Activated CD4-positive, alpha-beta T cell treated with anti-CD3 and anti-CD28 coated beads, Interleukin-2, amount 50 U/mL, for 4 hours (primary cell): ENCODE measurements around the gene MAPK1.
"Not testable (repeated sequence)": the region's sequence is repeated elsewhere in the genome, so short reads cannot be mapped to it uniquely, and the experiment has no call there.

Source experiments
- DNase-seq, 2 experiments: peaks; one replicate each; pipeline ENCODE4 v3.0.0-alpha.2; 2020

Gene MAPK1

GRCh38 chr22:21744917-21745316 is 122.5 kb downstream of the MAPK1 start:
- not testable (repeated sequence) for DNase-seq

GRCh38 chr22:21741790-21742189 is 125.7 kb downstream of the MAPK1 start:
- DNase-seq, result no peak

DNA sequence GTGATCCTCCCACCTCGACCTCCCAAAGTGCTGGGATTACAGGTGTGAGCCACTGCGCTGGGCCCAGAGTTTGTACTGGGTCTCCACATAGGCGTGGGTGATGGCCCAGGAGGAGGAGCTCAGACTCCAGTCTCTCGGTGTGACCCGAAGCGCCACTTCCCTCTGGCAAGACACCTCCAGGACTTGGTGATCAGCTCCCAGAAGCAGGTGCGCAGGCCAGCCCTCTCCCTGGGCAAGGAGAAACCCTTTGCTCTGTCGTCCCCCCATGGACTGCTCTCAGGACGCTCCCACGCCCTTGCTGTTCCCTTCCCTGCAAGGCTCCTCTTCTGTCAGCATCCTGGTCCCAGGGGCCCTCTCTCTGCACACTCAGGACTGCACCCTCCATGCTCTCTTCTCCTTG is 126.4 kb downstream of the MAPK1 start:
- no peak for DNase-seq

- no peak for DNase-seq
These were observed 127.5 kb downstream of the MAPK1 start for GRCh38 chr22:21739828-21740377.

GRCh38 chr22:21738966-21739365 is 128.5 kb downstream of the MAPK1 start:
- DNase-seq, result no peak

DNA sequence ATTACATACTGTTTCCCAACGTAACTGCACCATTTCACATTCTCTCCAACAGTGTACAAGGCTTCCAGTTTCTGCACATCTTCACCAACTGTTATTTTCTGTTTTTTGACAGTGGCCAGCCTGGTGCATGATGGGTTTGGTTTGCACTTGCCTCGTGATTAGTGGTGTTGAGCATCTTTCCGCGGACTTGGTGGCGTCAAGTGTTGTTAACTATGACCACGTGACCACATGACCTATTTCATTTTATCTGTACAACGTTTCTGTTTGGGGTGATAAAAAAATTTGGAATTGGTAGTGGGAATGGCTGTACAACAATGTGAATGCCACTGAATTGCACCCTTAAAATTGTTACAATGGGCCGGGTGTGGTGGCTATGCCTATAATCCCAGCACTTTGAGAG is 129.4 kb downstream of the MAPK1 start:
- DNase-seq, result no peak

GRCh38 chr22:21736948-21737347 is 130.5 kb downstream of the MAPK1 start:
- no peak for DNase-seq

DNA sequence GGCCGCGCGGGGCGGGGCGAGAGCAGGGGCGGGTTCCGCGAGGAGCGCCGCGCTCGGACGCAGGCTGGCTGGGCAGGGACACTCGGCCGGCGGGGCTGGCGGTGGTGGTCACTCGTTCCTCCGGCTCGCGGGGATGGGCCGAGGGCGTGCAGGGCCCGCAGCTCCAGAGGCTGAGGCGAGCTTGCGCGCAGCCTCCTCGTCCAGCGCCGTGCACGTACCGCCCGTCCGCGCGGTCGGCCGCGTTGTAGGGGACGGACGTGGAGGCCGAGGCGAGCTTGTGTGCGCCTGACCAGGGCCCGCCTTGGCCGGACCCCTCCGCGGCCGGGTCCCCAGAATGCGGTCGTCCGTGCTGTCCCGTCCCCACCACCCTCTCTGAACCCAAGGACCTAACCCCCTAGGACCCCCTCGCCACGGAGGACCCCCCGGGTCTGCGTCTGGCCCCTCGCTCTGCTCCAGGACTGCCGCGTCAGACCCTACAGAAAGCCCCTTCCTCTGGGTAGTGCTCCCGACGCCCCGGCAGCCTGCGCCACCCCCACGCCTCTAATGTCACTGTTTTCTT is 131.3 kb downstream of the MAPK1 start:
- DNase-seq, result no peak

DNA sequence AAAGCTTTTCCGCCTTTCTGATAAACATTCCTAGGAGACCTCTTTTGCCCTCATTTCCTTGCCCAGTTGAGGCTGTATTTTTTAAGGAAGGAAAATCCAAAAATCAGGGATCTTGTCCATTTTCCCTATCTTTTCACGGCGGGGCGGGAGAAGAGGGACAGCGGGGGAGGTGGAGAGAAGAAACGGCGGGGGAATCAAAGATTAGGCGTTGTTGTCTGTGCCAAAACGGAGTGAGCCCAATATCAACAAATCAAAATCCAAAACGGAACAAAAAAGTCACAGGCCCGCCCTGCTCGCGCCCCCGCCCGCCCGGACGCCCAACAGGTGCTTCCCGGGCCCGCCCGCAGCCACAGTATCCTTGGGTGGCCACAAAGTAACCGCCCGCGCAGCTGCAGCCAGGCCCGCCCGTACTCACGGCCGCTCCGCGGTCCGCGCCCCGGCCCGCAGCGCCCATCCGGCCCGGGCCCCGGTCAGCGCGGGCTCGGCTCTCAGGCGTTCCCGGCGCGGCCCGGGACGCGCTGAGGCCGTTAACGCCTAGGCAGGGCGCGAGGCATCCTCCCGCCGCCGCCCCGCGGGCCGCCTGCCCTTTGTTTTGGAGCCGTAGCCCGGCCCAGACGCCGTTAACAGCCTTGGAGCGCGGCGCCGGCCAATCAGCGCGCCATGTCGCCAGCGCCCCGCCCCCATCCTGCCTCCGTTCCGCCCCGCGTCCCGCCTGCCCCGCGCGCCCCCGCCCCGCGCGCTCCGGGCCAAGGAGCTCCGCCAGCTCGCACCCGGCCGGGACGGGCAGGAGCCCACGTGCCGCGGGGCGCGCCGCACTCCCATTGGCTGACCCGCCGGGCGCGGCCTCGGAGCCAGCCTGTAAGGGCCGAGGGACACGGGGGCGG is 132.0 kb downstream of the MAPK1 start, which contains the start of gene YPEL1:
TSS of gene YPEL1 (minus strand) at position 595 of the 884 bp plus-strand sequence. CDS start 25,050 bp downstream, outside the sequence.
- peak; percentile 90 for DNase-seq

DNA sequence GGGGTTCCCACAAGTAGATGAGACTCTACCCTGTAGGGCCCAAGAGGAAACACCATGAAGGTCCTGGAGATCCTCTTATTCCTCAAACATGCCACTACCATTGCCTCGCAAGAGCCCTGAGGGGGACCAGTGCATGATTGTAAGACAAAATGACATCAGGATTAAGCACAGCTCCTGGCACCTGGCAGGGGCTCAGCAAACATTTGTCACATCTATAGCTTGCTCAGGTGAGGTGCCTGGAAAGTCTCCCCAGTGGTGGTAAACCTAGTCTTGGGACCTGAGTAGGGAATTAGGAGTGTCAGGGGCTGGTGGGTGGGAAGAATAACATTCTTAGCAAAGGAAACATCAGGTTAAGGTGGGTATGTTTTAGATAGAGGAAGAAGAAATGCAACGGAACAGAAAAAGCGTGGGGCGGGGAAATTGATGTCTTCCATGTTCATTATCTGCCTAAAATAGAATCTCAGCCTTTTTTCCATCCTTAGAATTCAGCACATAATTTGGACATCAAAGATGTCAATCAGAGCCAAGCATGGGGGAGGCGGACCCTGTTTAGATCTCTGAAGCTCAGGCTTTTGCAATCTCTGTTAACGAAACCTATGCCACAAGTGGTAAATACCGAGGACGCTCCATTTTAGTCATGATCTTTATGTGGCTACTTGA is 132.8 kb downstream of the MAPK1 start:
- DNase-seq, result no peak

DNA sequence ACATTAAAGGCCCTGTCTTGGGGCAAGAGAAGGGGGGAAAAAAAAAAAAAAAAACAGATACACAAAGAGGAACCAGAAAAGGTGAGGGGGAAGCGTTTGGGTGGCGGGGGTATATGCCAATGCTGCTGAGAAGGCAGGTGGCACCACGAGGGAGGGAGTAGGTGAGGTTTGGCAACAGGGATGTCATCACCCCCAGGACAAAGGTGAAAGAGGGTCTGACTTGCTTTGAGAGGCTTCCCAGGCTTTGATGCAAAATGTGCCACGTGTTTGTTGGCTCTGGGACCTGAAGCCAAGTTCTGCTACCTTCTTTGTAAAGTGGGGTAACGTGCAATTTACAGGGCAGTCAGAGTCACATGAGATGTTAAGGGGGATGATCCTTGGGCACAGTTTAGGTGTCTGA is 135.9 kb downstream of the MAPK1 start:
- DNase-seq, result no peak

- DNase-seq, result no peak
These were observed 136.7 kb downstream of the MAPK1 start for GRCh38 chr22:21730535-21731308.

DNA sequence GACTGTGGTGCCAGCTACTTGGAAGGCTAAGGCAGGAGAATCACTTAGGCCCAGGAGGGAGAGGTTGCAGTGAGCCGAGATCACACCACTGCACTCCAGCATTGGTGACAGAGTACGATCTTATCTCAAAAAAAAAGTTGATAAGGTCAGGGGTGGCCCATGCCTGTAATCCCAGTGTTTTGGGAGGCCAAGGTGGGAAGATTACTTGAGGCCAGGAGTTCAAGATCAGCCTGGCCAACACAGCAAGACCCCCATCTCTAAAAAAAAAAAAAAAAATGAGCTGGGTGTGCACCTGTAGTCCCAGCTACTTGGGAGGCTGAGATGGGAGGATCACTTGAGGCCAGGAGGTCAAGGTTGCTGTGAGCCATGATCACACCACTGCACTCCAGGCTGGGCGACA is 138.3 kb downstream of the MAPK1 start:
- DNase-seq, result not testable (repeated sequence)

DNA sequence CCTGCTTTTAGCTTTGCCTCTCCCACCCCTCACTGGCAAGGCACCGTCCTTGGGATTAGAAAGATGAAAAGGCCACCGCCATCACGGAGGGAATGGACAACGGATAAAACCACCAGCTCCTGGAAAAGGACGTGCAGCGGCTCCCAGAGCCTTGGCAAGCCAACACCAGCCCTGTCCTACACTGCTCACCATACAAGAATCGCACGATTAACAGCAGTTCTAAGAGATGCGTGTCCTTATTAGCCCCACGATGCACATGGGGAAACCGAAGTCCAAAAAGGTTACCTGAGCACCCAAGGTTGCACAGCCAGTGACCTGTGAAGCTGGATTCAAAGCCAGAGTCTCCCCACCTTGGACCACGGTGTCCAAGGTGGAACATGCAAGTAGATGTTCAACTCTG is 139.2 kb downstream of the MAPK1 start:
- DNase-seq, result no peak

DNA sequence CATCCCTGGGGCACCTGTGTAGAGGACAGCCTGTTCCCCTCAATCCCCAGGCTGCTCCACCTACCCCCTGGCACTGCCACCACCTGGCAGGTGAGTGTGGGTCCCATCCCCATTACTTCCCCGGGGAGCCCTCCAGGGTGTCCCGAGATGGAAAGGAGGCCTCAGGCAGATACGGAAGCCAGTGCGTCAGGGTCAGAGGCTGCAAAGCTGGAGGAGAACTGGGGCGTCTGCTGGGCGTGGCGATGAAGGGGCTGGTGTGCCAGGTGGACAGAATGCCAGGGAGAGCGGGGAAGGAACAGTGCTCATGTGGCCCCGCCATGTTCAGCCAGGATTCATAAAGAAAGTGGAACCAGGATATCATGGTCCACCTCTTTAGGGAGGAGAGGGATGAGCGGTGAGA is 139.7 kb downstream of the MAPK1 start:
- no peak for DNase-seq

- DNase-seq, result no peak
These were observed 140.3 kb downstream of the MAPK1 start for GRCh38 chr22:21727159-21727558.

GRCh38 chr22:21726650-21727049 is 140.8 kb downstream of the MAPK1 start:
- DNase-seq, result no peak

DNA sequence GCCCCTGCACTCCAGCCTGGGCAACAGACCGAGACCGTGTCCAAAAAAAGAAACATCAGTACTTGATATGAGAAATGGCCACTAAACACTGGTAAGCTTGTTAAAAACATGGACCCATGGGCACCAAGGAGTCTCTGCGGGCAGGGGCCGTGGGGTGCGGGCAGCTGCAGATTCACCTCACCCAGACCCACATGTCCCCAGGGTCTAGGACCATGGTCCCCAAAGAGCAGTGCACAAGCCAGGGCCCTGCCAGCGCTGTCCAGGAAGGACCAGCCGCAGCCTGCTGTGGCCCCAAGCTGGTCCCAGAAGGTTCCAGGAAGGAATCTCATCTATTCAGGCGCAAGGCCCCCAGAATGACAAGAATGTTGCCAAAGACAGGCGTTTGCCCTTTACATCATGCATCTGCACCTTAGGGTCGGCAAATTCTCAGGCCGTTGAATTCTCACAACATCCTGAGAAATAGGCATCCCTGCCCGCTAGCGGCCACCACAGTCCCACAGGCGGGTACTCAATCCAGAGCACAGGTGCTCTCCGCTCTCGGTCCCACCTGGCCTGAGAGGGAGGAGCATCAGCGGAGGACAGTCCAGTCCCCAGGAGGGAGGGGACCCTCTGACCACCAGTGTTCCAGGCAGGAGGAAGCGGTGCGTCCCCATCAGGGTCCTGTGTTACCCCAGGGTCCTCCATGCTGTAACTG is 141.3 kb downstream of the MAPK1 start:
- DNase-seq, result no peak

GRCh38 chr22:21724496-21724895 is 142.9 kb downstream of the MAPK1 start:
- not testable (repeated sequence) for DNase-seq

DNA sequence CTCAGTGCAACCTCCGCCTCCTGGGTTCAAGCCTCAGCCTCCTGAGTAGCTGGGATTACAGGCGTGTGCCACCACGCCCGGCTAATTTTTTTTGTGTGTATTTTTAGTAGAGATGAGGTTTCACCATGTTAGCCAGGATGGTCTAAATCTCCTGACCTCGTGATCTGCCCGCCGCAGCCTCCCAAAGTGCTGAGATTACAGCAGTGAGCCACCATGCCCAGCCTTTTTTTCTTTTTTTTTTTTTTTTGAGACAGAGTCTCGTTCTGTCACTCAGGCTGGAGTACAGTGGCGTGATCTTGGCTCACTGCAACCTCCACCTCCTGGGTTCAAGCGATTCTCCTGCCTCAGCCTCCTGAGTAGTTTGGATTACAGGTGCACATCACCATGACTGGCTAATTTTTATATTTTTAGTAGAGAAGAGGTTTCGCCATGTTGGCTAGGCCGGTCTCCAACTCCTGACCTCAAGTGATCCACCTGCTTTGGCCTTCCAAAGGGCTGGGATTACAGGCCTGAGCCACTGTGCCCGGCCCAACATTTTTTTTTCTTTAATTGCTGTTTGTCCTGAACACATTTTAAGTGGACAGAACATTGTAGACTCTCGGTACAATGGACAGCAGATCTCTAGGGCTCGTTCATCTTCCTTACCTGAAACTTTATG is 146.1 kb downstream of the MAPK1 start:
- DNase-seq, result not testable (repeated sequence)

- DNase-seq, result not testable (repeated sequence)
These were observed 147.1 kb downstream of the MAPK1 start for GRCh38 chr22:21720191-21720859.
